ENCODE measurements around the gene ELF1.

- TF ChIP-seq CTCF (conservative IDR thresholded peaks at IDR 0.05 in 1 of 2, IDR thresholded peaks at IDR 0.05 in 1 of 2; ENCODE audit: extremely low read depth in 1 of 2, insufficient read depth in 1 of 2, low read depth in 1 of 2, low read length in 2 of 2) (no peak), EZH2 (IDR thresholded peaks at IDR 0.05; ENCODE audit: borderline replicate concordance, low read length) (no peak)
Observed at GRCh38 chr13:40996426-40997092, 22.6 kb downstream of the ELF1 start.
